ENCODE results near the gene ATP2B1. TPM values are rescaled to one million over a fixed set of nuclear protein-coding genes. Genes with fewer than 3 reads are reported as not detected.

ATP2B1 gene
- total RNA-seq, 1 donor from 2014 or later: 24.6 TPM

GRCh38 chr12:89657739-89658138, 50.9 kb downstream of the ATP2B1 start:
- intact Hi-C loops (cut with DNase I): no loop called here
- TF ChIP-seq CTCF (IDR thresholded peaks at IDR 0.05): no peak
- no peak for TF ChIP-seq POLR2A (IDR thresholded peaks at IDR 0.05)
- no peak for TF ChIP-seq POLR2AphosphoS5 (IDR thresholded peaks at IDR 0.05; ENCODE audit: insufficient read depth in 1 of 2, low read depth in 1 of 2)
- Histone ChIP-seq H3K9me3 (no peaks in the 10 kb centered on the region), H3K36me3 (no peaks in the 10 kb centered on the region), H3K27ac (no peak overlapping the region), H3K4me3 (no peak overlapping the region), H3K4me1 (peaks cover 14% of the 10 kb centered on the region), H3K27me3 (no peaks in the 10 kb centered on the region)
- no peak for DNase-seq (ENCODE audit: extremely low spot score in 2 of 2)

- Histone ChIP-seq H3K27ac (no peak overlapping the region), H3K36me3 (no peaks in the 10 kb centered on the region), H3K9me3 (no peaks in the 10 kb centered on the region), H3K4me3 (no peak overlapping the region), H3K4me1 (peaks cover 10% of the 10 kb centered on the region), H3K27me3 (no peaks in the 10 kb centered on the region)
- DNase-seq (ENCODE audit: extremely low spot score in 2 of 2): no peak
- no peak for TF ChIP-seq CTCF (IDR thresholded peaks at IDR 0.05)
- TF ChIP-seq POLR2AphosphoS5 (IDR thresholded peaks at IDR 0.05; ENCODE audit: insufficient read depth in 1 of 2, low read depth in 1 of 2): no peak
- TF ChIP-seq POLR2A (IDR thresholded peaks at IDR 0.05): no peak
- intact Hi-C loops (cut with DNase I): no loop called here
Measured at GRCh38 chr12:89657066-89657465, 51.6 kb downstream of the ATP2B1 start.

GRCh38 chr12:89655841-89656240, 52.8 kb downstream of the ATP2B1 start:
- no peak for DNase-seq (ENCODE audit: extremely low spot score in 2 of 2)
- Histone ChIP-seq H3K36me3 (no peaks in the 10 kb centered on the region), H3K9me3 (no peaks in the 10 kb centered on the region), H3K27ac (no peak overlapping the region), H3K4me3 (no peak overlapping the region), H3K27me3 (no peaks in the 10 kb centered on the region), H3K4me1 (peaks cover 10% of the 10 kb centered on the region)
- intact Hi-C loops (cut with DNase I): no loop called here
- TF ChIP-seq CTCF (IDR thresholded peaks at IDR 0.05) (no peak), POLR2AphosphoS5 (IDR thresholded peaks at IDR 0.05; ENCODE audit: insufficient read depth in 1 of 2, low read depth in 1 of 2) (no peak), POLR2A (IDR thresholded peaks at IDR 0.05) (no peak)

- intact Hi-C loops (cut with DNase I): no loop called here
- Histone ChIP-seq H3K9me3 (no peaks in the 10 kb centered on the region), H3K4me1 (no peaks in the 10 kb centered on the region), H3K27me3 (no peaks in the 10 kb centered on the region), H3K27ac (no peak overlapping the region), H3K36me3 (no peaks in the 10 kb centered on the region), H3K4me3 (no peak overlapping the region)
- no peak for TF ChIP-seq POLR2A (IDR thresholded peaks at IDR 0.05)
- TF ChIP-seq POLR2AphosphoS5 (IDR thresholded peaks at IDR 0.05; ENCODE audit: insufficient read depth in 1 of 2, low read depth in 1 of 2): no peak
- TF ChIP-seq CTCF (IDR thresholded peaks at IDR 0.05): no peak
- DNase-seq (ENCODE audit: extremely low spot score in 2 of 2): no peak
Measured at GRCh38 chr12:89651192-89651591, 57.4 kb downstream of the ATP2B1 start.

- H3K27me3 ChIP-seq: no peaks in the 10 kb centered on the region
- H3K27ac ChIP-seq: no peak overlapping the region
- no peak overlapping the region for H3K4me3 ChIP-seq
- no peaks in the 10 kb centered on the region for H3K4me1 ChIP-seq
- DNase-seq (ENCODE audit: extremely low spot score in 2 of 2): no peak
- no peak for TF ChIP-seq POLR2AphosphoS5 (IDR thresholded peaks at IDR 0.05; ENCODE audit: insufficient read depth in 1 of 2, low read depth in 1 of 2)
- TF ChIP-seq CTCF (IDR thresholded peaks at IDR 0.05): no peak
- no peak for TF ChIP-seq POLR2A (IDR thresholded peaks at IDR 0.05)
- no peaks in the 10 kb centered on the region for H3K36me3 ChIP-seq
- H3K9me3 ChIP-seq: no peaks in the 10 kb centered on the region
- intact Hi-C loops (cut with DNase I): no loop called here
Measured at GRCh38 chr12:89650239-89650638, 58.4 kb downstream of the ATP2B1 start.
